PC-9 (cell line): ENCODE measurements around the gene TRPM1. TPM values are rescaled to one million over a fixed set of nuclear protein-coding genes. Genes with fewer than 3 reads are reported as not detected.

Source experiments
- BruUV-seq: library from RNA; stranded (reverse); fragments of 400-500 nt; replicated peaks from 2 replicates; lab custom pipeline; 2021; lab: Mats Ljungman, UMichigan
- CTCF ChIA-PET: fragments of 300-600 bp; sonication (Branson Sonifier 250); formaldehyde crosslinking; loops from one replicate; lab custom pipeline; 2022; ENCODE audit warnings: antibody characterized with exemption; lab: Charles Lee
- POLR2A ChIA-PET: fragments of 300-600 bp; sonication (Branson Sonifier 250); formaldehyde crosslinking; loops from one replicate; lab custom pipeline; 2022; ENCODE audit warnings: antibody characterized with exemption; ENCODE audit not compliant: unreplicated experiment; lab: Charles Lee
- DNase-seq, 2 experiments: peaks; one replicate each; pipeline versions ENCODE4 v3.0.0 to v3.0.0-alpha.2; 2015 to 2022; ENCODE audit warnings: mixed read lengths in 1 of 2
- H2AFZ ChIP-seq: fragments of 200-600 bp; sonication (generic); 2 replicates; pipeline ENCODE4 v1.8.1; 2017; ENCODE audit warnings: antibody characterized with exemption
- H3F3A ChIP-seq: fragments of 200-600 bp; sonication (generic); 2 replicates; pipeline ENCODE4 v1.8.1; 2017; ENCODE audit warnings: antibody characterized with exemption, mild to moderate bottlenecking, low read depth; ENCODE audit not compliant: insufficient read depth
- H3K27ac ChIP-seq: fragments of 200-600 bp; sonication (generic); 2 replicates; pipeline ENCODE4 v1.6.1; 2016; ENCODE audit warnings: mixed run types
- H3K27me3 ChIP-seq: fragments of 200-600 bp; sonication (generic); 2 replicates; pipeline ENCODE4 v1.6.1; 2016; ENCODE audit warnings: low read depth, mixed run types; ENCODE audit not compliant: insufficient read depth
- H3K36me3 ChIP-seq: fragments of 200-600 bp; sonication (generic); 2 replicates; pipeline ENCODE4 v1.6.1; 2016; ENCODE audit warnings: low read depth, mixed run types
- H3K4me1 ChIP-seq: fragments of 200-600 bp; sonication (generic); replicated peaks from 2 replicates; pipeline ENCODE4 v1.6.1; 2016; ENCODE audit warnings: mixed run types; ENCODE audit not compliant: insufficient read depth
- H3K4me2 ChIP-seq: fragments of 200-600 bp; sonication (generic); 2 replicates; pipeline ENCODE4 v1.6.1; 2017; ENCODE audit warnings: mixed run types
- H3K4me3 ChIP-seq: fragments of 200-600 bp; sonication (generic); 2 replicates; pipeline ENCODE4 v1.6.1; 2016; ENCODE audit warnings: mixed run types
- H3K79me2 ChIP-seq: fragments of 200-600 bp; sonication (generic); 2 replicates; pipeline ENCODE4 v1.6.1; 2017; ENCODE audit warnings: low read depth, mixed run types
- H3K9me2 ChIP-seq: fragments of 200-600 bp; sonication (generic); 2 replicates; pipeline ENCODE4 v1.8.1; 2017; ENCODE audit warnings: mild to moderate bottlenecking; ENCODE audit not compliant: insufficient read depth
- H3K9me3 ChIP-seq: fragments of 200-600 bp; sonication (generic); 2 replicates; pipeline ENCODE4 v1.8.1; 2016; ENCODE audit warnings: low read depth; ENCODE audit not compliant: insufficient read depth
- H4K20me1 ChIP-seq: fragments of 200-600 bp; sonication (generic); 2 replicates; pipeline ENCODE4 v1.8.1; 2017; ENCODE audit not compliant: insufficient read depth
- CTCF ChIP-seq: fragments of 200-600 bp; sonication (generic); conservative IDR thresholded peaks from 2 replicates; pipeline ENCODE4 v1.6.1; 2017; ENCODE audit warnings: mixed run types, antibody characterized with exemption, mild to moderate bottlenecking, moderate library complexity
- EZH2 ChIP-seq: fragments of 200-600 bp; sonication (generic); IDR thresholded peaks from 2 replicates; pipeline ENCODE4 v1.8.0; 2017; ENCODE audit warnings: antibody characterized with exemption, low read depth
- intact Hi-C: fragments of 100-400 bp; cut with micrococcal nuclease; formaldehyde crosslinking; loops from one replicate; pipeline ENCODE4 v1.10.0; 2022; ENCODE audit not compliant: unreplicated experiment
- total RNA-seq: library from RNA; stranded (reverse); gene quantifications from 2 replicates; pipeline ENCODE4 v1.2.3, GENCODE V29; 2021

The TRPM1 gene
- total RNA-seq, 1 experiment from 2014 or later = not detected

GRCh38 chr15:31040611-31041010 is 60.9 kb downstream of the TRPM1 start:
- H3K4me1 ChIP-seq = no peaks in the 10 kb centered on the region
- intact Hi-C loops = loop anchor here (5.0 kb wide), 1 partner anchor 122 kb away; no protein-coding TSS in a partner anchor
- BruUV-seq = no TSS peak
- no peak overlapping the region for H3K4me3 ChIP-seq
- H3F3A ChIP-seq = no peaks in the 10 kb centered on the region
- H3K9me2 ChIP-seq = no peaks in the 10 kb centered on the region
- H2AFZ ChIP-seq = no peak overlapping the region
- H3K27ac ChIP-seq = no peak overlapping the region
- H3K27me3 ChIP-seq = peaks cover 50% of the 10 kb centered on the region
- POLR2A ChIA-PET = no interaction called here
- TF ChIP-seq CTCF (no peak), EZH2 (no peak)
- DNase-seq = no peak
- H3K9me3 ChIP-seq = no peaks in the 10 kb centered on the region
- H3K36me3 ChIP-seq = no peaks in the 10 kb centered on the region
- no peaks in the 10 kb centered on the region for H4K20me1 ChIP-seq
- CTCF ChIA-PET = no interaction called here
- no peak overlapping the region for H3K4me2 ChIP-seq
- H3K79me2 ChIP-seq = no peaks in the 10 kb centered on the region

GRCh38 chr15:31039961-31040360 is 61.6 kb downstream of the TRPM1 start:
- ChIA-PET CTCF (no interaction called here), POLR2A (no interaction called here)
- H4K20me1 ChIP-seq = no peaks in the 10 kb centered on the region
- H3K27me3 ChIP-seq = peaks cover 43% of the 10 kb centered on the region
- no peaks in the 10 kb centered on the region for H3K79me2 ChIP-seq
- no peaks in the 10 kb centered on the region for H3K4me1 ChIP-seq
- no peaks in the 10 kb centered on the region for H3K9me3 ChIP-seq
- H3K4me3 ChIP-seq = no peak overlapping the region
- no peak overlapping the region for H3K4me2 ChIP-seq
- no peaks in the 10 kb centered on the region for H3K36me3 ChIP-seq
- H2AFZ ChIP-seq = no peak overlapping the region
- no peak for DNase-seq
- intact Hi-C loops = loop anchor here (5.0 kb wide), 1 partner anchor 122 kb away; no protein-coding TSS in a partner anchor
- TF ChIP-seq EZH2 (no peak), CTCF (no peak)
- H3K9me2 ChIP-seq = no peaks in the 10 kb centered on the region
- no TSS peak for BruUV-seq
- H3K27ac ChIP-seq = no peak overlapping the region
- H3F3A ChIP-seq = no peaks in the 10 kb centered on the region

- Histone ChIP-seq H3K9me3 (no peaks in the 10 kb centered on the region), H3K79me2 (no peaks in the 10 kb centered on the region), H3K4me1 (no peaks in the 10 kb centered on the region), H3K9me2 (no peaks in the 10 kb centered on the region), H3K4me3 (no peak overlapping the region), H2AFZ (no peak overlapping the region), H3K27me3 (peaks cover 37% of the 10 kb centered on the region), H3K27ac (no peak overlapping the region), H4K20me1 (no peaks in the 10 kb centered on the region), H3K36me3 (no peaks in the 10 kb centered on the region), H3F3A (no peaks in the 10 kb centered on the region), H3K4me2 (no peak overlapping the region)
- intact Hi-C loops = no loop called here
- DNase-seq = no peak
- POLR2A ChIA-PET = no interaction called here
- no TSS peak for BruUV-seq
- no peak for TF ChIP-seq EZH2
- no peak for TF ChIP-seq CTCF
- CTCF ChIA-PET = no interaction called here
Observed at GRCh38 chr15:31037731-31038477, 63.6 kb downstream of the TRPM1 start.
